Activated T-helper 2 cell treated with anti-CD3 and anti-CD28 coated beads, Interferon-gamma antibody, Interleukin-2, Interleukin-4, amounts not matched to agents 10 μg/mL and 5 μg/mL and 100 μg/mL, durations not matched to agents 14 hours and 24 hours and 36 hours (primary cell): Measurements from ENCODE around the gene SLC30A2. TPM values are rescaled to one million over a fixed set of nuclear protein-coding genes. Genes with fewer than 3 reads are reported as not detected.

ENCODE experiments used
- DNase-seq: peaks from one replicate; pipeline ENCODE4 v3.0.0; 2021; ENCODE audit warnings: low spot score
- H3K27ac Mint-ChIP-seq: one replicate; pipeline ENCODE4 v1.8.0; 2021; ENCODE audit warnings: mixed read lengths
- H3K27me3 Mint-ChIP-seq: one replicate; pipeline ENCODE4 v1.8.0; 2021; ENCODE audit warnings: low read depth, mixed read lengths
- H3K36me3 Mint-ChIP-seq: one replicate; pipeline ENCODE4 v1.8.0; 2021; ENCODE audit warnings: low read depth, mixed read lengths
- H3K4me1 Mint-ChIP-seq: one replicate; pipeline ENCODE4 v1.8.0; 2021; ENCODE audit warnings: low read depth, mixed read lengths
- H3K4me3 Mint-ChIP-seq: one replicate; pipeline ENCODE4 v1.8.0; 2021; ENCODE audit warnings: low read depth, mild to moderate bottlenecking, moderate library complexity, mixed read lengths
- H3K9me3 Mint-ChIP-seq: one replicate; pipeline ENCODE4 v1.8.0; 2021; ENCODE audit warnings: mixed read lengths
- intact Hi-C: fragments of 100-400 bp; cut with micrococcal nuclease; formaldehyde crosslinking; loops from one replicate; pipeline ENCODE4 v1.15.1; 2023
- total RNA-seq: library from RNA; stranded (reverse); gene quantifications from 2 replicates; pipeline ENCODE4 v1.2.3, GENCODE V29; 2022

Gene SLC30A2
- total RNA-seq, 1 donor from 2014 or later, result not detected

GRCh38 chr1:26023009-26023408, 22.9 kb downstream of the SLC30A2 start:
- H3K4me1 Mint-ChIP-seq, result peaks cover 15% of the 10 kb centered on the region
- no peaks in the 10 kb centered on the region for H3K36me3 Mint-ChIP-seq
- H3K27me3 Mint-ChIP-seq, result peaks cover 5% of the 10 kb centered on the region
- H3K9me3 Mint-ChIP-seq, result no peaks in the 10 kb centered on the region
- intact Hi-C loops, result no loop called here
- H3K4me3 Mint-ChIP-seq, result no peak overlapping the region
- no peak overlapping the region for H3K27ac Mint-ChIP-seq
- DNase-seq, result no peak

- Mint-ChIP-seq H3K27ac (no peak overlapping the region), H3K9me3 (no peaks in the 10 kb centered on the region), H3K4me1 (peaks cover 11% of the 10 kb centered on the region), H3K36me3 (no peaks in the 10 kb centered on the region), H3K4me3 (no peak overlapping the region), H3K27me3 (peaks cover 2% of the 10 kb centered on the region)
- intact Hi-C loops, result no loop called here
- no peak for DNase-seq
These were observed 23.5 kb downstream of the SLC30A2 start for GRCh38 chr1:26022404-26022779.

GRCh38 chr1:26021647-26022403, 24.1 kb downstream of the SLC30A2 start, which contains the start of gene EXTL1:
Gene EXTL1, plus strand, starts transcription at chr1:26021775. Its CDS starts 872 bp downstream, at chr1:26022647.
- Mint-ChIP-seq H3K4me3 (no peak within 1 kb of the TSS), H3K36me3 (no peaks in the 10 kb centered on the region), H3K27ac (no peak within 1 kb of the TSS), H3K9me3 (no peaks in the 10 kb centered on the region), H3K4me1 (peaks cover 11% of the 10 kb centered on the region), H3K27me3 (peaks cover 2% of the 10 kb centered on the region)
- no peak for DNase-seq
- intact Hi-C loops, result no loop called here

- H3K27ac Mint-ChIP-seq, result no peak overlapping the region
These were observed 24.8 kb downstream of the SLC30A2 start for GRCh38 chr1:26020941-26021646.

GRCh38 chr1:26020330-26020768, 25.6 kb downstream of the SLC30A2 start:
- Mint-ChIP-seq H3K4me1 (peaks cover 11% of the 10 kb centered on the region), H3K27ac (no peak overlapping the region), H3K4me3 (no peak overlapping the region), H3K9me3 (no peaks in the 10 kb centered on the region), H3K27me3 (peaks cover 2% of the 10 kb centered on the region), H3K36me3 (no peaks in the 10 kb centered on the region)
- no peak for DNase-seq
- intact Hi-C loops, result no loop called here

More at GRCh38 chr1:26020941-26021646, 24.8 kb downstream of the SLC30A2 start:
- no peak for DNase-seq
- no peak overlapping the region for H3K4me3 Mint-ChIP-seq
- intact Hi-C loops, result no loop called here
- H3K27me3 Mint-ChIP-seq, result peaks cover 2% of the 10 kb centered on the region
- H3K36me3 Mint-ChIP-seq, result no peaks in the 10 kb centered on the region
- peaks cover 11% of the 10 kb centered on the region for H3K4me1 Mint-ChIP-seq
- no peaks in the 10 kb centered on the region for H3K9me3 Mint-ChIP-seq

GRCh38 chr1:26019641-26020315, 26.1 kb downstream of the SLC30A2 start:
- Mint-ChIP-seq H3K4me3 (no peak overlapping the region), H3K27ac (no peak overlapping the region), H3K27me3 (peaks cover 2% of the 10 kb centered on the region), H3K36me3 (no peaks in the 10 kb centered on the region), H3K4me1 (peaks cover 11% of the 10 kb centered on the region), H3K9me3 (no peaks in the 10 kb centered on the region)
- intact Hi-C loops, result no loop called here
- DNase-seq, result no peak

- intact Hi-C loops, result no loop called here
- Mint-ChIP-seq H3K4me3 (no peak overlapping the region), H3K36me3 (no peaks in the 10 kb centered on the region), H3K27me3 (peaks cover 2% of the 10 kb centered on the region), H3K4me1 (peaks cover 11% of the 10 kb centered on the region), H3K9me3 (no peaks in the 10 kb centered on the region), H3K27ac (no peak overlapping the region)
- no peak for DNase-seq
These were observed 28.3 kb downstream of the SLC30A2 start for GRCh38 chr1:26017606-26018005.

- no peaks in the 10 kb centered on the region for H3K36me3 Mint-ChIP-seq
- intact Hi-C loops, result no loop called here
- DNase-seq, result no peak
- H3K9me3 Mint-ChIP-seq, result no peaks in the 10 kb centered on the region
- peaks cover 2% of the 10 kb centered on the region for H3K27me3 Mint-ChIP-seq
- no peak overlapping the region for H3K4me3 Mint-ChIP-seq
- H3K27ac Mint-ChIP-seq, result no peak overlapping the region
- peaks cover 11% of the 10 kb centered on the region for H3K4me1 Mint-ChIP-seq
These were observed 28.9 kb downstream of the SLC30A2 start for GRCh38 chr1:26016953-26017545.

GRCh38 chr1:26016258-26016952, 29.5 kb downstream of the SLC30A2 start:
- Mint-ChIP-seq H3K27me3 (peaks cover 2% of the 10 kb centered on the region), H3K27ac (no peak overlapping the region), H3K4me1 (peaks cover 11% of the 10 kb centered on the region), H3K4me3 (no peak overlapping the region), H3K9me3 (no peaks in the 10 kb centered on the region), H3K36me3 (no peaks in the 10 kb centered on the region)
- intact Hi-C loops, result no loop called here
- no peak for DNase-seq

GRCh38 chr1:26015358-26015757, 30.6 kb downstream of the SLC30A2 start:
- H3K27ac Mint-ChIP-seq, result no peak overlapping the region
- no peak overlapping the region for H3K4me3 Mint-ChIP-seq
- intact Hi-C loops, result no loop called here
- peaks cover 10% of the 10 kb centered on the region for H3K4me1 Mint-ChIP-seq
- DNase-seq, result no peak
- no peaks in the 10 kb centered on the region for H3K36me3 Mint-ChIP-seq
- H3K27me3 Mint-ChIP-seq, result peaks cover 5% of the 10 kb centered on the region
- no peaks in the 10 kb centered on the region for H3K9me3 Mint-ChIP-seq

GRCh38 chr1:26014179-26014578, 31.7 kb downstream of the SLC30A2 start:
- no peak for DNase-seq
- Mint-ChIP-seq H3K4me1 (peaks cover 3% of the 10 kb centered on the region), H3K9me3 (no peaks in the 10 kb centered on the region), H3K36me3 (no peaks in the 10 kb centered on the region), H3K4me3 (no peak overlapping the region), H3K27me3 (peaks cover 6% of the 10 kb centered on the region), H3K27ac (no peak overlapping the region)
- intact Hi-C loops, result no loop called here

- intact Hi-C loops, result no loop called here
- Mint-ChIP-seq H3K4me3 (no peak overlapping the region), H3K36me3 (no peaks in the 10 kb centered on the region), H3K27ac (no peak overlapping the region), H3K9me3 (no peaks in the 10 kb centered on the region), H3K4me1 (peaks cover 3% of the 10 kb centered on the region), H3K27me3 (peaks cover 6% of the 10 kb centered on the region)
- DNase-seq, result no peak
These were observed 33.1 kb downstream of the SLC30A2 start for GRCh38 chr1:26012864-26013263.
